Stimulated activated naive CD8-positive, alpha-beta T cell treated with anti-CD3 and anti-CD28 coated beads, Interleukin-15, Interleukin-2, amounts not matched to agents 100 ng/mL and 50 ng/mL, for 24 hours (primary cell): Measurements from ENCODE around the gene KIFAP3.
"Not testable (repeated sequence)": the region's sequence is repeated elsewhere in the genome, so short reads cannot be mapped to it uniquely, and the experiment has no call there.

Experiments used
- H3K27ac Mint-ChIP-seq: one replicate; pipeline ENCODE4 v1.8.0; 2021; ENCODE audit warnings: mild to moderate bottlenecking, mixed read lengths
- H3K27me3 Mint-ChIP-seq: one replicate; pipeline ENCODE4 v1.8.0; 2021; ENCODE audit warnings: mixed read lengths
- H3K36me3 Mint-ChIP-seq: one replicate; pipeline ENCODE4 v1.8.0; 2021; ENCODE audit warnings: low read depth, mixed read lengths
- H3K4me1 Mint-ChIP-seq: one replicate; pipeline ENCODE4 v1.8.0; 2021; ENCODE audit warnings: low read depth, mixed read lengths
- H3K4me3 Mint-ChIP-seq: one replicate; pipeline ENCODE4 v1.8.0; 2021; ENCODE audit warnings: mild to moderate bottlenecking, mixed read lengths
- H3K9me3 Mint-ChIP-seq: one replicate; pipeline ENCODE4 v1.8.0; 2021; ENCODE audit warnings: mixed read lengths

Gene KIFAP3

DNA sequence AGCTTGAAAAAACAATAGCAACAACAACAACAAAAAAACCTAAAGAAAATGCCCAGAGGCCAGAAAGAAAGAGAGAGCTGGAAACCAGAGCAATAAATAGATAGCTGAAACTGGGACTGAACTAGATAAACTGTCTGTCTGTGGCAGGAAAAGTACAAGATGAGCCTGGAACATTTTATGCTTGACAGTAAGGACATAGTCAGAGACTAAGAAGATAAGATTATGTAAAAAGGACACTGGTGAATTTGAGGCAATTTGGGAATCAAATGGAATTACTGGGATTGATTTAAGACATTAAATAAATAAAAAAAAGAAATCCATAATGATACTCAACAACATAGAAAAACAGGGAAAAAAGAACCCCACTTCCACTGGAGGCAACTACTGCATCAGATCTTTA is 1.7 kb upstream of the KIFAP3 start:
- Mint-ChIP-seq H3K36me3 (no peaks in the 10 kb centered on the region), H3K27me3 (no peaks in the 10 kb centered on the region), H3K4me1 (peaks cover 34% of the 10 kb centered on the region), H3K9me3 (peaks cover 5% of the 10 kb centered on the region), H3K27ac (no peak overlapping the region), H3K4me3 (no peak overlapping the region)

GRCh38 chr1:170075186-170075585 is 691 bp upstream of the KIFAP3 start:
- peak overlapping the region; percentile 91 for H3K27ac Mint-ChIP-seq
- H3K9me3 Mint-ChIP-seq = peaks cover 5% of the 10 kb centered on the region
- peaks cover 44% of the 10 kb centered on the region for H3K4me1 Mint-ChIP-seq
- H3K27me3 Mint-ChIP-seq = no peaks in the 10 kb centered on the region
- peak overlapping the region; percentile 91 for H3K4me3 Mint-ChIP-seq
- no peaks in the 10 kb centered on the region for H3K36me3 Mint-ChIP-seq

GRCh38 chr1:170073893-170074249 is 624 bp downstream of the KIFAP3 start:
- no peaks in the 10 kb centered on the region for H3K36me3 Mint-ChIP-seq
- H3K27ac Mint-ChIP-seq = peak overlapping the region; percentile 91
- peaks cover 5% of the 10 kb centered on the region for H3K9me3 Mint-ChIP-seq
- H3K4me1 Mint-ChIP-seq = peaks cover 56% of the 10 kb centered on the region
- no peaks in the 10 kb centered on the region for H3K27me3 Mint-ChIP-seq
- H3K4me3 Mint-ChIP-seq = peak overlapping the region; percentile 91

GRCh38 chr1:170071378-170071777 is 3.1 kb downstream of the KIFAP3 start:
- no peaks in the 10 kb centered on the region for H3K9me3 Mint-ChIP-seq
- H3K4me3 Mint-ChIP-seq = no peak overlapping the region
- H3K36me3 Mint-ChIP-seq = no peaks in the 10 kb centered on the region
- H3K27ac Mint-ChIP-seq = no peak overlapping the region
- H3K27me3 Mint-ChIP-seq = no peaks in the 10 kb centered on the region
- peaks cover 75% of the 10 kb centered on the region for H3K4me1 Mint-ChIP-seq

- Mint-ChIP-seq H3K4me1 (peaks cover 60% of the 10 kb centered on the region), H3K36me3 (peaks cover 3% of the 10 kb centered on the region), H3K27me3 (no peaks in the 10 kb centered on the region), H3K4me3 (peak overlapping the region; percentile 63), H3K9me3 (peaks cover 4% of the 10 kb centered on the region), H3K27ac (peak overlapping the region; percentile 28)
These were observed 5.6 kb downstream of the KIFAP3 start for GRCh38 chr1:170068923-170069322.

DNA sequence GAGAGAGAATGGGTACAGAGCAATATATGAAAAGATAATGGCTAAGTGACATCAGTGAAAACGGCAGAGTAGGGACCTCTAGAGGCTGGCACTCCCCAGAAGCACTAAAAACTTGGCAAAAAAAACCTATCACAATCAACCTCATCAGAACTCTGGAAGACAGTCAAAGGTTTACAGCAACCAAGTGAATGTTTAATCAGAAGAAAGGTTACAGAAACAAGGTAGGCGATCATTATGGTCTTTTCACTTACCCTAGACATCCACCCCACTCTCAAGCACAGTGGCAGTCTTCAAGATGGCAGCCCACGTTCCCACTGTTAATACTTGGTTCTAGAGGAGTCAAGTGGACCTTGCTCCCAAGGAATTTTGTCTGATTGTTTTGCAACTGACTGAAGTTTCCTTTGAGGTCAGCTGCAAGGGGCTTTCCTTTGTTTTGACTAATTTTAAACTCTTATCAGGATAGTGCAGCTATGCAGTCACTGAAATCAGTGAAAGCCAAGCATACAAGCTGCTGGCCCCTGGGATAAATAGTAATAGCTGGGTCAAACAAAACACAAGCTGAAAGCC is 7.2 kb downstream of the KIFAP3 start:
- Mint-ChIP-seq H3K4me3 (no peak overlapping the region), H3K27ac (peak overlapping the region; percentile 26), H3K36me3 (peaks cover 9% of the 10 kb centered on the region), H3K9me3 (peaks cover 4% of the 10 kb centered on the region), H3K4me1 (peaks cover 58% of the 10 kb centered on the region), H3K27me3 (no peaks in the 10 kb centered on the region)

GRCh38 chr1:170064821-170065220 is 9.7 kb downstream of the KIFAP3 start:
- H3K4me1 Mint-ChIP-seq = peaks cover 37% of the 10 kb centered on the region
- H3K9me3 Mint-ChIP-seq = peaks cover 4% of the 10 kb centered on the region
- no peak overlapping the region for H3K27ac Mint-ChIP-seq
- H3K36me3 Mint-ChIP-seq = peaks cover 22% of the 10 kb centered on the region
- H3K4me3 Mint-ChIP-seq = no peak overlapping the region
- no peaks in the 10 kb centered on the region for H3K27me3 Mint-ChIP-seq

GRCh38 chr1:170063109-170063826 is 11.2 kb downstream of the KIFAP3 start:
- Mint-ChIP-seq H3K36me3 (peaks cover 26% of the 10 kb centered on the region), H3K27me3 (no peaks in the 10 kb centered on the region), H3K4me3 (no peak overlapping the region), H3K4me1 (peaks cover 21% of the 10 kb centered on the region), H3K27ac (no peak overlapping the region), H3K9me3 (peaks cover 4% of the 10 kb centered on the region)

GRCh38 chr1:170061676-170062075 is 12.8 kb downstream of the KIFAP3 start:
- H3K27ac Mint-ChIP-seq, H3K4me3 Mint-ChIP-seq, H3K4me1 Mint-ChIP-seq, H3K27me3 Mint-ChIP-seq, H3K9me3 Mint-ChIP-seq: not testable (repeated sequence)
- peaks cover 26% of the 10 kb centered on the region for H3K36me3 Mint-ChIP-seq

DNA sequence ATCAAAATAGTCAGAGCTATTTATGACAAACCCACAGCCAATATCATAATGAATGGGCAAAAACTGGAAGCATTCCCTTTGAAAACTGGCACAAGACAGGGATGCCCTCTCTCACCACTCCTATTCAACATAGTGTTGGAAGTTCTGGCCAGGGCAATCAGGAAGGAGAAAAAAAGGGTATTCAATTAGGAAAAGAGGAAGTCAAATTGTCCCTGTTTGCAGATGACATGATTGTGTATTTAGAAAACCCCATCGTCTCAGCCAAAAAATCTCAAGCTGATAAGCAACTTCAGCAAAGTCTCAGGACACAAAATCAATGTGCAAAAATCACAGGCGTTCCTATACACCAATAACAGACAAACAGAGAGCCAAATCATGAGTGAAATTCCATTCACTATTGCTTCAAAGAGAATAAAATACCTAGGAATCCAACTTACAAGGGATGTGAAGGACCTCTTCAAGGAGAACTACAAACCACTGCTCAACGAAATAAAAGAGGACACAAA is 14.4 kb downstream of the KIFAP3 start:
- H3K9me3 Mint-ChIP-seq, H3K27me3 Mint-ChIP-seq, H3K4me1 Mint-ChIP-seq, H3K27ac Mint-ChIP-seq, H3K4me3 Mint-ChIP-seq: not testable (repeated sequence)
- peaks cover 26% of the 10 kb centered on the region for H3K36me3 Mint-ChIP-seq

GRCh38 chr1:170049176-170049800 is 25.2 kb downstream of the KIFAP3 start:
- Mint-ChIP-seq H3K27me3 (no peaks in the 10 kb centered on the region), H3K36me3 (peaks cover 63% of the 10 kb centered on the region), H3K4me1 (peaks cover 4% of the 10 kb centered on the region), H3K27ac (no peak overlapping the region), H3K9me3 (peaks cover 4% of the 10 kb centered on the region), H3K4me3 (no peak overlapping the region)

- peaks cover 4% of the 10 kb centered on the region for H3K9me3 Mint-ChIP-seq
- no peak overlapping the region for H3K27ac Mint-ChIP-seq
- peaks cover 4% of the 10 kb centered on the region for H3K4me1 Mint-ChIP-seq
- peaks cover 60% of the 10 kb centered on the region for H3K36me3 Mint-ChIP-seq
- no peaks in the 10 kb centered on the region for H3K27me3 Mint-ChIP-seq
- no peak overlapping the region for H3K4me3 Mint-ChIP-seq
These were observed 26.0 kb downstream of the KIFAP3 start for GRCh38 chr1:170048515-170048914.

DNA sequence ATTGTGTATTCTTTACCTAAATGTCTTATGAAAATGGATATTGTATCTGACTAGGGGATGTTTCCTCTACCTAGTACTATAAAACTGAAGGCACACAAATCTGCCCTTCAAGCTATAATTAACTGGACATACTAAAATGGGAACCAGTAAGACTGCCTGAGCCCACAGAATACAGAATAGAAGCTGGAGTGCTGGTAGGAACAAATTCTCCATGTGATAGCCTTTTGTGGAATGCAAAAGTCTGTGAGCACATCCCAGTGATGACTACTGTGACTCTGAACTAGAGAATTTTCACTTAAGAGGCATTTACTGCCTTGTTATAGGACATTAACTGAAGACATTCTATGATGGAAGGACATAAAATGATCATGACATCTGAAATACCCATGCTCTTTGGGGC is 30.3 kb downstream of the KIFAP3 start:
- Mint-ChIP-seq H3K36me3 (peaks cover 29% of the 10 kb centered on the region), H3K4me1 (peaks cover 5% of the 10 kb centered on the region), H3K4me3 (no peak overlapping the region), H3K27me3 (no peaks in the 10 kb centered on the region), H3K27ac (no peak overlapping the region), H3K9me3 (no peaks in the 10 kb centered on the region)

DNA sequence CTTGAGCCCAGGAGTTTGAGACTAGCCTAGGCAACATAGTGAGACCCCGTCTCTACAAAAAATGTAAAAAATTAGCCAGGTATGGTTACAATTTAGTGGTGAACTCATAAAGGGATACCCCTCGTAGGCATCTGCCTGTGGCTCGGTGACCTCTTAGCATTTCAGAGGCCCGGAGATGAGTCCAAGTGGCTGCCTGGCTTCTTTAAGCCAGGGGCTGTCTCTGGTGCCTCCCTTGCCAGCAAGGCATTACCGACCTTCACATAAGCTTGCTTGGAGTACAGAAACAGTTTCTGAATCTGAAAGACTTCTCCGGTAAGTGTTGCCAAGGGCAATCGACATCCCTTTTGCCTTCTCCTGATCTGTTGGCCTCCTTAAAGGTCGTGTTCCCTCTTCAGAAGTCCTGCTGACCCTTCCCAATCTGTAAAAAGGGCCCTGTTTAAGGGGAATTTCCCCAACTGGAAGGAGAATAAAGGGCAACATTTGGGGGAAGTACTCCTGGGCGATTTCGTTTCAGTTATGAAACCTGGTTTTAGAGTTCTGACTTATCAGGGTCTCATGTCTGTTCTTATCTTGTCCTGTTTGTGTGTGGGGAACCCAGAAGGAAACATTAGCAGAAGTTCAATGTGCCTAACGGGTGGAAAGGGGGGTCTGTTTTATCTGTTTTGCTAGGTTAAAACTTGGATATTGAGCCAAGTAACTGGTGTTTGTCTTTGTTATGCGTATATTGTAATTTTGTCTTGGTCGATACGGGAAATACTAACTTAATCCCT is 32.9 kb downstream of the KIFAP3 start:
- Mint-ChIP-seq H3K27ac (no peak overlapping the region), H3K27me3 (no peaks in the 10 kb centered on the region), H3K4me3 (no peak overlapping the region), H3K4me1 (peaks cover 5% of the 10 kb centered on the region), H3K36me3 (peaks cover 25% of the 10 kb centered on the region), H3K9me3 (no peaks in the 10 kb centered on the region)
